Activated T-helper 17 cell treated with anti-CD3 and anti-CD28 coated beads, Interleukin-2, amount 50 U/mL, for 72 hours (primary cell): ENCODE data around the gene SCART1. TPM values are rescaled to one million over a fixed set of nuclear protein-coding genes. Genes with fewer than 3 reads are reported as not detected.
A peak's percentile ranks its signal among the peaks of the same experiment; 100 is the strongest.
"Not testable (repeated sequence)": the region's sequence is repeated elsewhere in the genome, so short reads cannot be mapped to it uniquely, and the experiment has no call there.

Experiments
- ATAC-seq: fragments of 150-1000 bp; cut with Tn5 transposase; replicated peaks from 2 replicates; pipeline ENCODE4 v1.10.0; 2021; ENCODE audit warnings: mild to moderate bottlenecking, moderate library complexity
- H3K27ac Mint-ChIP-seq: one replicate; pipeline ENCODE4 v1.8.0; 2022; ENCODE audit warnings: mixed read lengths
- H3K27me3 Mint-ChIP-seq: one replicate; pipeline ENCODE4 v1.8.0; 2022; ENCODE audit warnings: mixed read lengths
- H3K36me3 Mint-ChIP-seq: one replicate; pipeline ENCODE4 v1.8.0; 2022; ENCODE audit warnings: low read depth, mild to moderate bottlenecking, mixed read lengths
- H3K4me1 Mint-ChIP-seq: one replicate; pipeline ENCODE4 v1.8.0; 2022; ENCODE audit warnings: mixed read lengths
- H3K4me3 Mint-ChIP-seq: one replicate; pipeline ENCODE4 v1.8.0; 2022; ENCODE audit warnings: mild to moderate bottlenecking, mixed read lengths
- H3K9me3 Mint-ChIP-seq: one replicate; pipeline ENCODE4 v1.8.0; 2022; ENCODE audit warnings: mixed read lengths
- total RNA-seq, 2 donors: library from RNA; stranded (reverse); gene quantifications; one replicate each; pipeline ENCODE4 v1.2.3, GENCODE V29; 2022

The SCART1 gene
- total RNA-seq, 2 donors from 2014 or later = 7.2 to 17.3 TPM

GRCh38 chr10:133422807-133423771 is 30.7 kb upstream of the SCART1 start:
- Mint-ChIP-seq H3K4me1 (peaks cover 3% of the 10 kb centered on the region), H3K9me3 (no peaks in the 10 kb centered on the region), H3K27me3 (no peaks in the 10 kb centered on the region), H3K27ac (no peak overlapping the region), H3K36me3 (peaks cover 31% of the 10 kb centered on the region), H3K4me3 (peak overlapping the region; percentile 12)
- peak; percentile 18 for ATAC-seq

- not testable (repeated sequence) for H3K9me3 Mint-ChIP-seq, H3K4me1 Mint-ChIP-seq, H3K4me3 Mint-ChIP-seq, H3K27ac Mint-ChIP-seq, H3K27me3 Mint-ChIP-seq, ATAC-seq
- H3K36me3 Mint-ChIP-seq = peaks cover 23% of the 10 kb centered on the region
Observed at GRCh38 chr10:133424102-133424501, 29.6 kb upstream of the SCART1 start.

GRCh38 chr10:133424601-133425000 is 29.1 kb upstream of the SCART1 start, which contains the start of gene SPRN:
Gene SPRN, minus strand, starts transcription at chr10:133424625. Its CDS starts 944 bp downstream, at chr10:133423681.
- not testable (repeated sequence) for ATAC-seq, H3K27ac Mint-ChIP-seq, H3K27me3 Mint-ChIP-seq, H3K9me3 Mint-ChIP-seq, H3K4me3 Mint-ChIP-seq, H3K4me1 Mint-ChIP-seq
- H3K36me3 Mint-ChIP-seq = peaks cover 18% of the 10 kb centered on the region

GRCh38 chr10:133429571-133429970 is 24.2 kb upstream of the SCART1 start:
- ATAC-seq, H3K9me3 Mint-ChIP-seq, H3K36me3 Mint-ChIP-seq, H3K4me1 Mint-ChIP-seq, H3K27ac Mint-ChIP-seq, H3K4me3 Mint-ChIP-seq, H3K27me3 Mint-ChIP-seq: not testable (repeated sequence)

- not testable (repeated sequence) for H3K27me3 Mint-ChIP-seq, H3K36me3 Mint-ChIP-seq, H3K4me3 Mint-ChIP-seq, ATAC-seq, H3K4me1 Mint-ChIP-seq, H3K27ac Mint-ChIP-seq, H3K9me3 Mint-ChIP-seq
Observed at GRCh38 chr10:133431888-133432613, 21.7 kb upstream of the SCART1 start.

- H3K9me3 Mint-ChIP-seq, H3K27ac Mint-ChIP-seq, ATAC-seq, H3K4me3 Mint-ChIP-seq, H3K4me1 Mint-ChIP-seq, H3K27me3 Mint-ChIP-seq, H3K36me3 Mint-ChIP-seq: not testable (repeated sequence)
Observed at GRCh38 chr10:133432789-133433188, 21.0 kb upstream of the SCART1 start.

GRCh38 chr10:133438711-133439273 is 15.0 kb upstream of the SCART1 start:
- peak; percentile 55 for ATAC-seq
- H3K4me3 Mint-ChIP-seq = peak overlapping the region; percentile 47

GRCh38 chr10:133439517-133440461 is 14.0 kb upstream of the SCART1 start:
- Mint-ChIP-seq H3K27me3 (peaks cover 5% of the 10 kb centered on the region), H3K4me1 (peaks cover 25% of the 10 kb centered on the region), H3K9me3 (no peaks in the 10 kb centered on the region), H3K4me3 (peak overlapping the region; percentile 47), H3K27ac (no peak overlapping the region), H3K36me3 (peaks cover 4% of the 10 kb centered on the region)
- ATAC-seq = no peak

More at GRCh38 chr10:133438711-133439273, 15.0 kb upstream of the SCART1 start:
- no peak overlapping the region for H3K27ac Mint-ChIP-seq
- peaks cover 25% of the 10 kb centered on the region for H3K4me1 Mint-ChIP-seq
- peaks cover 4% of the 10 kb centered on the region for H3K36me3 Mint-ChIP-seq
- H3K27me3 Mint-ChIP-seq = peaks cover 5% of the 10 kb centered on the region
- no peaks in the 10 kb centered on the region for H3K9me3 Mint-ChIP-seq

GRCh38 chr10:133440633-133441285 is 13.0 kb upstream of the SCART1 start:
- Mint-ChIP-seq H3K9me3 (no peaks in the 10 kb centered on the region), H3K4me3 (no peak overlapping the region), H3K27me3 (peaks cover 5% of the 10 kb centered on the region), H3K27ac (no peak overlapping the region), H3K4me1 (peaks cover 25% of the 10 kb centered on the region), H3K36me3 (peaks cover 4% of the 10 kb centered on the region)
- ATAC-seq = no peak

- not testable (repeated sequence) for H3K36me3 Mint-ChIP-seq, H3K27me3 Mint-ChIP-seq, H3K9me3 Mint-ChIP-seq, ATAC-seq
- H3K4me1 Mint-ChIP-seq = peaks cover 25% of the 10 kb centered on the region
- H3K27ac Mint-ChIP-seq = peak overlapping the region; percentile 83
- H3K4me3 Mint-ChIP-seq = peak overlapping the region; percentile 69
Observed at GRCh38 chr10:133441356-133441755, 12.4 kb upstream of the SCART1 start.

GRCh38 chr10:133441780-133442179 is 12.0 kb upstream of the SCART1 start:
- peaks cover 28% of the 10 kb centered on the region for H3K4me1 Mint-ChIP-seq
- H3K4me3 Mint-ChIP-seq = peak overlapping the region; percentile 69
- peaks cover 1% of the 10 kb centered on the region for H3K27me3 Mint-ChIP-seq
- H3K9me3 Mint-ChIP-seq = peaks cover 3% of the 10 kb centered on the region
- peak; percentile 22 for ATAC-seq
- H3K36me3 Mint-ChIP-seq = peaks cover 3% of the 10 kb centered on the region
- H3K27ac Mint-ChIP-seq = peak overlapping the region; percentile 83

- peaks cover 6% of the 10 kb centered on the region for H3K36me3 Mint-ChIP-seq
Observed at GRCh38 chr10:133442191-133442966, 11.4 kb upstream of the SCART1 start.

More at GRCh38 chr10:133442191-133442966, 11.4 kb upstream of the SCART1 start:
- ATAC-seq = peak; percentile 91
- Mint-ChIP-seq H3K4me3 (peak overlapping the region; percentile 69), H3K27me3 (no peaks in the 10 kb centered on the region), H3K27ac (peak overlapping the region; percentile 83), H3K9me3 (peaks cover 6% of the 10 kb centered on the region), H3K4me1 (peaks cover 30% of the 10 kb centered on the region)
